NCI-H2107 treated with DMSO at 0.1 percent for 48 hours (cell line): ENCODE data around the gene LRRC25.
A peak's percentile ranks its signal among the peaks of the same experiment; 100 is the strongest.
"Not testable (repeated sequence)": the region's sequence is repeated elsewhere in the genome, so short reads cannot be mapped to it uniquely, and the experiment has no call there.

Experiments
- DNase-seq: peaks from one replicate; lab custom pipeline; 2025; ENCODE audit not compliant: unreplicated experiment; lab: John Stamatoyannopoulos, UW

LRRC25 gene

DNA sequence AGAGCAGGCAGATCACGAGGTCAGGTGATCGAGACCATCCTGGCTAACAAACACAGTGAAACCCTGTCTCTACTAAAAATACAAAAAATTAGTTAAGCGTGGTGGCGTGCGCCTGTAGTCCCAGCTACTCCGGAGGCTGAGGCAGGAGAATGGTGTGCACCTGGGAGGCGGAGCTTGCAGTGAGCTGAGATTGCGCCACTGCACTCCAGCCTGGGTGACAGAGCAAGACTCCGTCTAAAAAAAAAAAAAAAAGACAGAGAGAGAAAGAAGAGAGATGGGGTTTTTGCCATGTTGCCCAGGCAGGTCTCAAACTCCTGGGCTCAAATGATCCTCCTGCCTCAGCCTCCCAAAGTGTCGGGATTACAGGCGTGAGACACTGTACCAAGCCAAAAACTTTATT lies 8.3 kb upstream of the LRRC25 start:
- not testable (repeated sequence) for DNase-seq

- not testable (repeated sequence) for DNase-seq
Measured at GRCh38 chr19:18402455-18403248, 5.2 kb upstream of the LRRC25 start.

GRCh38 chr19:18401580-18402112 lies 4.2 kb upstream of the LRRC25 start:
- no peak for DNase-seq

DNA sequence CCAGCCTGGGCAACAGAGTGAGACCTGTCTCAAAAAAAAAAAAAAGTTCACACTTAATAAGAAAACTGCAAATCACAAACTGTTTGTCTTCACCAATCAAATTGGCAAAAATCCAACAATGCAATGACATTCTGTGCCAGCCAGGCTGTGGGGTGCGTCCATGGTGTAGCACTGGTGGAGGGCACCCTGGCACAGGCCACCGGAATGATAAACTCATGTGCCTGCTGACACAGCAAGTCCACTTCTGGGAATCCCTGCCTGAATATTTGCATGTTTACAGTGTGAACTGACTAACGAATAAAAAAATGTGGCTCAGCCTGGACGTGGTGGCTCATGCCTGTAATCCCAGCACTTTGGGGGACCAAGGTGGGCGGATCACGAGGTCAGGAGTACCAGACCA lies 1.6 kb upstream of the LRRC25 start:
- DNase-seq: no peak

- DNase-seq: no peak
Measured at GRCh38 chr19:18396471-18397241, 766 bp downstream of the LRRC25 start.

DNA sequence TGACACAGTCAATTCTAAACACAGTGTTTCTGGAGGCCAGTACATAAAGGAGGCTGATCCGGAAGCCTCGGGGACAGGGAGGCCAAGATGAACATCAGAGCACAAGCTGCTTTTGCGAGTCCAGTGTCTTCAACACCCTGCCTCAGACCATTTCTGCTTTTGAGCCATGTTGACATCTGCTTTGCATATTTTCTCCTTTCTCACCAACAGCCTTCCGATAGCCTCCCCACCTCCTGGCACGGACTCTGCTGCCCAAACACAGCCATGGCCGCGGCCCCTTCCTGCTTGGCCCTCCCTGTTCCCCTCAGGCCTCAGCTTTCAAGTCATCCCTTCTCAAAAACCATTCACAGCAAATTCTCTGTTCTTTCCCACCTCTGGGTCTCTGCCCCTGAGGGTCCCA lies 3.6 kb downstream of the LRRC25 start:
- DNase-seq: no peak

DNA sequence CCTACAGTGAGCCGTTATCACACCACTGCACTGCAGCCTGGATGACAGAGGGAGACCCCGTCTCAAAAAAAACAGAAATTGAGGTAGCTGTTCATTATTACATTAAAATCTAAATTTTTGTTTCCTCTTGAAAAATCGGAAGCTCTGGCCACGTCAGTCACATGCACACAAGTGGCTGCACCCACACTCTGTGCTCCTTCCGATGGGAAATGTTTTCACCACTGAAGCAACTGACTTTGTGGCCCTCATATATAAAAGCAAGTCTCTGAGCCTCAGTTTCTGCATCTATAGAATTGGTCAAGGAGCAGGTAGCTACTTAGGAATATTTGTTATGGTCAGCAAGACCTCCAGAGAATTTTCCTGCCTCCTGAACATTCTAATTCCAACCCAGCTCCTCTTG lies 4.5 kb downstream of the LRRC25 start:
- DNase-seq: no peak

DNA sequence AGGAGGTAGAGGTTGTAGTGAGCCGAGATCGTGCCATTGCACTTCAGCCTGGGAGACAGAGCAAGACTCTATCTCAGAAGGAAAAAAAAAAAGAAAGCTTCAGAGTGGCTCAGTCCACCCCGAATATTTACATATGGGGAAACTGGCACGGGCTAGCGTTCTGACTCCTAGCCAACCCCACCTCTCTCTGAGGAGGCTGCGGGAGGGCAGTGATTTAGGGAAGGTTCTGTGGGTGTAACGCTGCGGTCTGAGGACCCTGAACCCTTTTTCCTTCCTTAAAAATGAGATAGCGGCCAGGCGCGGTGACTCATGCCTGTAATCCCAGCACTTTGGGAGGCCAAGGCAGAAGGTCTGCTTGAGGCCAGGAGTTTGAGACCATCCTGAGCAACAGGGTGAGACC lies 5.0 kb downstream of the LRRC25 start:
- no peak for DNase-seq

GRCh38 chr19:18391509-18392075 lies 5.8 kb downstream of the LRRC25 start:
- no peak for DNase-seq

- no peak for DNase-seq
Measured at GRCh38 chr19:18390065-18390907, 7.1 kb downstream of the LRRC25 start.

- no peak for DNase-seq
Measured at GRCh38 chr19:18389726-18390064, 7.7 kb downstream of the LRRC25 start.

GRCh38 chr19:18388960-18389725 lies 8.3 kb downstream of the LRRC25 start:
- no peak for DNase-seq

DNA sequence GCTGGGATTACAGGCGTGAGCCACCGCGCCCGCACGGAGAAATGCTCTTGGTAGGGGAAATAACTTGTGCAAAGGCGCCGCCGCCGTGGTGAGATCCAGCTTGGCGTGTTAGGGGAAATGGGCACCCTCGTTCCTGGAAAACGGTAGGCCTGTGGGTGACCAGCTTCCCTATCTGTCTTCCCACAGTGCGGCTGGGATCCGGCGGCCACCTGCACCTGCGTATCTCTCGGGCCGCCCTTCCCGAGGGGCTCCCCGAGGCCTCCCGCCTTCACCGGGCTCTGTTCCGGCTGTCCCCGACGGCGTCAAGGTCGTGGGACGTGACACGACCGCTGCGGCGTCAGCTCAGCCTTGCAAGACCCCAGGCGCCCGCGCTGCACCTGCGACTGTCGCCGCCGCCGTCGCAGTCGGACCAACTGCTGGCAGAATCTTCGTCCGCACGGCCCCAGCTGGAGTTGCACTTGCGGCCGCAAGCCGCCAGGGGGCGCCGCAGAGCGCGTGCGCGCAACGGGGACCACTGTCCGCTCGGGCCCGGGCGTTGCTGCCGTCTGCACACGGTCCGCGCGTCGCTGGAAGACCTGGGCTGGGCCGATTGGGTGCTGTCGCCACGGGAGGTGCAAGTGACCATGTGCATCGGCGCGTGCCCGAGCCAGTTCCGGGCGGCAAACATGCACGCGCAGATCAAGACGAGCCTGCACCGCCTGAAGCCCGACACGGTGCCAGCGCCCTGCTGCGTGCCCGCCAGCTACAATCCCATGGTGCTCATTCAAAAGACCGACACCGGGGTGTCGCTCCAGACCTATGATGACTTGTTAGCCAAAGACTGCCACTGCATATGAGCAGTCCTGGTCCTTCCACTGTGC lies 9.1 kb downstream of the LRRC25 start:
- peak; percentile 83 for DNase-seq

DNA sequence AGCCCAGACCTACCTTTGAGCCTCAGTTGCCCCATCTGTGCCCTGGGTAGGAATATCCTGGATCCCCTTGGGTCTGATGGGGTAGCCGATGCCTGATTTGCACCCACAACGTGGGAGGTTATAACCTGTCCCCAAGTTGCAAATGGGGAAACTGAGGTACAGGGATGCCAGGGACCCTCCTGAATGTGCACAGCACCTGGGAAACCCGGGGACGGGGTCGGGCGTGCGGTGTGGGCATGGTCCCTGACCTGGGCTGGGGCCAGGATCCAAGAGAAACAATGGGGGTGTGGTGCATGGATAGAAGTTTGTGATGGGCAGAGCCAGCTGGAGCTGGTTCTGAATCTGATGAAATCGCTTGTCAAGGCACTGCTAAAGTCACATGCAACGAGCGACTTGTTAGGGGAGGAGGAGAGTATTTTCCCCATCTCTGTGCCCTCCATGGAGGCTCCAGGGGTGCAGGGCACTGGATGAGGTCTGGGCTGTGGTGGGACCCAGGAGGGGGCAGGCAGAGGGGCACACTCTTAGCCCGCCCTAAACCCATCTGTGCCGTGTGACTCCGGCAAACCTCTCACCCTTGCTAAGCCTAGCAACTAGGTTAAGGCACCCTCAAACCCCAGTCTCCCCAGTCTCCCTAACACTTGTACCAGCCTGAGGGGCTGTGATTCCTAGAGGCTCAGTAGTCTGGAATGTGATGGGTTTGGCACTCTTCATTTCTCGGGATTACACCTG lies 10.7 kb downstream of the LRRC25 start:
- no peak for DNase-seq

- no peak for DNase-seq
Measured at GRCh38 chr19:18385675-18386542, 11.5 kb downstream of the LRRC25 start, which contains the start of gene GDF15. Gene GDF15, plus strand, starts transcription at chr19:18386158. Its CDS starts 32 bp downstream, at chr19:18386190.

DNA sequence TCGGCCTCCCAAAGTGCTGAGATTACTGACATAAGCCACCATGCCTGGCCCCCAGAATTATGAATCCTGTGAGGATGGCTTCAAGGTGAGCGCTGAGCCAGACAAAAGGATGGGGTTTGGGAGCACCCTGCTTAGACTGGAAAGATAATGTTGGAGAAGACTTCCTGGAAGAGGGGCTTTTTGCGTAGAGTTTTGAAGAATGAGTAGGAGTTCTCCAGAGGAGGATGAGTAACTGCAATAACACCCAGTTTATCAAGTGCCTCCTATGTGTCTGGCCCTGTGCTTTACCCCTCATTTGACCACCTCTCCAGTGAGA lies 12.1 kb downstream of the LRRC25 start:
- DNase-seq: no peak

GRCh38 chr19:18384775-18385174 lies 12.6 kb downstream of the LRRC25 start:
- DNase-seq: no peak

DNA sequence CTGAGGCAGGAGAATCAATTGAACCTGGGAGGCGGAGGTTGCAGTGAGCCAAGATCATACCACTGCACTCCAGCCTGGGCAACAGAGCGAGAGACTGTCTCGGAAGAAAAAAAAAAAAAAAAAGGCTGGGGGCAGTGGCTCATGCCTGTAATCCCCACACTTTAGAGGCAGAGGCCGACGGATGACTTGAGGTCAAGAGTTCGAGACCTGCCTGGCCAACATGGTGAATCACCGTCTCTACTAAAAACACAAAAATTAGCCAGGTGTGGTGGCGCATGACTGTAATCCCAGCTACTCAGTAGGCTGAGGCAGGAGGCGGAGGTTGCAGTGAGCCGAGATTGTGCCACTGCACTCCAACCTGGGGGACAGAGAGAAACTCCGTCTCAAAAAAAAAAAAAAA lies 13.8 kb downstream of the LRRC25 start:
- DNase-seq: not testable (repeated sequence)
